Sigmoid colon (tissue), 4 donors: ENCODE measurements around the gene AATK.

Source experiments
- EP300 ChIP-seq, 4 donors: sonication (generic); formaldehyde crosslinking; IDR thresholded peaks; one replicate each; pipeline ENCODE4 v1.6.1; 2017; ENCODE audit warnings: antibody characterized with exemption in 4 of 4
- POLR2A ChIP-seq, 2 donors: fragments of 450-650 bp; IDR thresholded peaks; one replicate each; pipeline ENCODE4 v1.6.1; 2016; ENCODE audit warnings: antibody characterized with exemption in 2 of 2, mild to moderate bottlenecking in 2 of 2, moderate library complexity in 2 of 2
- TF ChIP-seq, protein P1 (sequence below), 4 experiments: fragments of 450-650 bp in 3 of 4; fragments of 200-600 bp in 1 of 4; IDR thresholded peaks; one replicate each; pipeline ENCODE4 v1.5.1; 2016 to 2019; ENCODE audit warnings: antibody characterized with exemption in 4 of 4, mild to moderate bottlenecking in 3 of 4, moderate library complexity in 2 of 4

DNA sequence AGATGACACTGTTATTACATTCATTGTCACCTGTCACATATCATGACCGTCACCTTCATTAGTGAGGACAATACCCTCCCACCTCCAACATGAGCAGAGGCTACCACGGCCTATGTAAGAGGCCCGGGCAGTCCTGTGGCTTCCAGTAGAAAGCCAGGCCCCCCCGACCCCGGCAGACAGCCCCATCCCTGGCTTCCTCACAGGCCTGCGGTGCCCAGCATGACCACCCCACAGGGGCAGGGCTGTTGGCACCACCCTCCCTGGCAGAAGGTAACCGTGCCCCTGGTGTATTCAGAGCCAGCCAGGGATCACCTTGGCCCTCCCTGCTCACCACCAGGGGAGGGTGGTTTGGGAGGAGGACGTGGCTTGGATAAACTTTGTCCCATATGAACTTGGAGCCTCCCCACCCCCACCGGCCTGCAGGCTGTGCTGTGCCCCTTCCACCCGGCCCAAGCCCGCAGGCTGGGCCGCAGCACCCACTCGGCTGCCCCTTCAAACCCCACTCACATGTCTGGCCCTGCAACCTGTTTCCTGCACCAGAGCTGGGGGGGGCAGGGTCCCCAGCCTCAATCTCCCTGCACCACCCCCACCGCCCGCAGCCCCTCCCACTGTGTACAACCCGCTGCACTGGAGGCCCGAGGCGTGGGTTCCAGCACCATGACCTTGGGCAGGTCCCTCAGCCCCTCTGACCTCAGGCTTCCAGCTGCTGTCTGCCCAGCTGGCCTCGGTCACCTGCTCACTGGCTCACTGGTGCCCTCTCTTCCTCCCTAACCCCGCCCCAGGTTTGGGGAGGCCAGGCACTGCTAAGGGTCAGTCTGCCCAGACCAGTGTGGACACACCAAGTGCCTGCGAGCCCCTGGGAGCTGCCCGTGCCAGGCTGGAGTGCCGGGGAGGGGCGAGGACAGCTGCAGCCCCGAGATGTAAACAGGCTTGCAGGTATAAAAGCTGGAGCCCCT lies 12.4 kb upstream of the AATK start:
- TF ChIP-seq, protein P1, sequence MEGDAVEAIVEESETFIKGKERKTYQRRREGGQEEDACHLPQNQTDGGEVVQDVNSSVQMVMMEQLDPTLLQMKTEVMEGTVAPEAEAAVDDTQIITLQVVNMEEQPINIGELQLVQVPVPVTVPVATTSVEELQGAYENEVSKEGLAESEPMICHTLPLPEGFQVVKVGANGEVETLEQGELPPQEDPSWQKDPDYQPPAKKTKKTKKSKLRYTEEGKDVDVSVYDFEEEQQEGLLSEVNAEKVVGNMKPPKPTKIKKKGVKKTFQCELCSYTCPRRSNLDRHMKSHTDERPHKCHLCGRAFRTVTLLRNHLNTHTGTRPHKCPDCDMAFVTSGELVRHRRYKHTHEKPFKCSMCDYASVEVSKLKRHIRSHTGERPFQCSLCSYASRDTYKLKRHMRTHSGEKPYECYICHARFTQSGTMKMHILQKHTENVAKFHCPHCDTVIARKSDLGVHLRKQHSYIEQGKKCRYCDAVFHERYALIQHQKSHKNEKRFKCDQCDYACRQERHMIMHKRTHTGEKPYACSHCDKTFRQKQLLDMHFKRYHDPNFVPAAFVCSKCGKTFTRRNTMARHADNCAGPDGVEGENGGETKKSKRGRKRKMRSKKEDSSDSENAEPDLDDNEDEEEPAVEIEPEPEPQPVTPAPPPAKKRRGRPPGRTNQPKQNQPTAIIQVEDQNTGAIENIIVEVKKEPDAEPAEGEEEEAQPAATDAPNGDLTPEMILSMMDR (IDR thresholded peaks at IDR 0.05), result no peak
- TF ChIP-seq POLR2A (IDR thresholded peaks at IDR 0.05), result no peak
- TF ChIP-seq EP300 (IDR thresholded peaks at IDR 0.05), result no peak
